Effector CD4-positive, alpha-beta T cell (primary cell): ENCODE data around the gene TMEM184C.

Experiments
- DNase-seq: peaks from one replicate; pipeline ENCODE4 v3.0.0-alpha.2; 2020

The TMEM184C gene

DNA sequence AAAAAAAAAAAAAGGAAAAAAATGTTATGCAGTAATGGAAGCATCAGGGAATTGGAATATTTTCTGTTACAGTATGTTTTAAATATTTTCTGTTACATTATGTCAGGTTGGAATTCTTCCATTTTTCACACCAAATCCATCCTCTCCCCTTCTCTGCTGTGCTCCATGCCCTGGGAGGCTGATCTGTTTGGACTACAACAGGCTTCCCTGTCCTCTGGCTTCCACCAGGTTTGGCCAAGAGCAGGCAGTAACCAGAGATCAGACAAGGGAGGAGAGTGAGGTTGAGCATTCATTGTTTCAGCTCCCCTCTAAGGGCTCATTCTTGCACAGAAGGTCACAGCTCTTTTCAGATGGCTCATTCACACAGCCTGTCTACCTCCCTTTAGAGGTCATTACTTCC, 11.7 kb upstream of the TMEM184C start:
- no peak for DNase-seq

GRCh38 chr4:147607471-147607870, 9.7 kb upstream of the TMEM184C start:
- DNase-seq: no peak

GRCh38 chr4:147610686-147611085, 6.5 kb upstream of the TMEM184C start:
- DNase-seq: no peak

DNA sequence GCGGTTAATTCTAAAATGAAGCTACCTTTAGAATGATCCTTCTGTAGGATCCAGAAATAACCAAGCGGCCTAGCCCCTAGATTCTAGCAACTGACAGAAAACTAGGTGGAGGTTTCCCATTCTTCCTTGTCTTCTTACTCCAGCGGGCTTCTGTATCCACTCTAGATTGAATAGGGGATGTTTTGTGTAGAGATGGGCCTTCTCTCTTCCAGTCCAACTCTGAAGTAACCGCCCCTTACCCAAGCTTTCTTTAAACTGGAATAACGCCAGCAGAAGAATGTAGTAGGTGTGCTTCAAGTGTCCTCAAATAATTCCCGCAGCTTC, 386 bp upstream of the TMEM184C start:
- no peak for DNase-seq

DNA sequence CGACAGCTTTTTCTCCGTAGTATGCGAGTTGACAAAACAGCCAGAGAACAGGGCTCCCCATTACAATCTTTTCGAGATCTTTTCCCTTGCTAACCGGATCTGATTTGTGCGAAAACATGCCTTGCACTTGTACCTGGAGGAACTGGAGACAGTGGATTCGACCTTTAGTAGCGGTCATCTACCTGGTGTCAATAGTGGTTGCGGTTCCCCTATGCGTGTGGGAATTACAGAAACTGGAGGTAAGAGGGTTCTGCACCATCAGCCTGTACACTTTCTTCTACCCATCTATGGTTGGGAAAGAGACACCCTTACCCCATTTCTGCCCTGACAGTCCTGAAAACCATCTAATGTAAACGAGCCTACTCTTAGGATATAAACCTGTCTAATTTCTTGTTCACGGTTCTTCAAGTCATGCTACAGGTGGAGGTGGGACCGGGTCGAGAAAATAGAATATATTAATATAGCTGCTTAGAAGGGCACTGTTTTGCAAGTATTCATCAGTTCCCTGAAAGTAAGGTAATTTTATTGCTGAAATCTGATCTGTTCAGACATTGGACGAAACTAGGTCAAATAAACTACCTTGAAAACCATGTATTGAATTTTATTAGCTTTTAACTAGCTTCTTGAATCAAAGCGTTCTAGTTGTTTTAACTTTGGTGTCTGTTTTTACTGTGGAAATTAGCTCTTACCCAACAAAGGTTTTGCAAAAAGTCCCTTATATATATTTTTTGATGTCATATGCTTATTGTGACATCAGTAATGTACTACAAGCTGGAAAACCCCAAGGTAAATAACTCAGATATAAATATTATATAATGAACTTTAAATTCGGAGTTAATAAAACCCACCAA, 869 bp downstream of the TMEM184C start:
- no peak for DNase-seq

DNA sequence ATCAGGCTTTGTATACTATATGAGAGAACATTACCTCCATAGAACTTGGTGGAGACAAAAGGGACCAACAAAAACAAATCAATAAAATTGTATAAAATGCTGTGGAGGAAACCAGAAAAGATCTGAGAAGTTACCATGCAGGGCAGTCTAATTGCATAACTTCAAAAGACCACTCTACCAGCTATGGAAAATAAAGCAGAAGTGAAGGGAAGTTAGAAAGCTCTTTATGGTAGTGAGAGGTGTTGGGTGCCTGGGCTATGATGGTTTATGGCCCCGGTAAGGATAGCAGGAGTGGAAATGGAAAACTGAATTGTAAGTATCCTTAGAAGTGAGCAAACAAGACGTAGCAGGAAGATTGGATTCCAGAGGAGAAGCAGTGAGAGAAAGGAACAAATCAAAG, 3.1 kb downstream of the TMEM184C start:
- DNase-seq: no peak

GRCh38 chr4:147625733-147626132, 8.5 kb downstream of the TMEM184C start:
- DNase-seq: no peak

- DNase-seq: no peak
These were observed 9.7 kb downstream of the TMEM184C start for GRCh38 chr4:147626903-147627302.

DNA sequence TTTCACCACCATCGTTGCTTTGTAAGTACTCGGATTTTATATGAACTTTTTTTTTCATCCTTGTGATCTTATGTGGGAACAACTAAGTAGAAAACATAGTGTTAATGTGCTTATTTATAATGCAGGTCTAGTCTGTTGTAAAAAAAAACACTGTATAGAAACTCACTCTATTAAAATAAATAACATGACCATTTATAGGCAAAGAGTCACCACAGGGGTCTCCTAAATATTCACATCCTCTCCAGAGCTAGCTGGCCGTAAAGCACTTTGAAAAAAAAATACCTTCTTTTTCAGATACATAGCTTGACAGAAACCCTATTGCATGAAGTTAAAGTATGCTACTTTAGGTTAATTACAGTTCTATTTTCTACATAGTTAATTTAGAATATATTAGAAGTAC, 11.2 kb downstream of the TMEM184C start:
- no peak for DNase-seq

DNA sequence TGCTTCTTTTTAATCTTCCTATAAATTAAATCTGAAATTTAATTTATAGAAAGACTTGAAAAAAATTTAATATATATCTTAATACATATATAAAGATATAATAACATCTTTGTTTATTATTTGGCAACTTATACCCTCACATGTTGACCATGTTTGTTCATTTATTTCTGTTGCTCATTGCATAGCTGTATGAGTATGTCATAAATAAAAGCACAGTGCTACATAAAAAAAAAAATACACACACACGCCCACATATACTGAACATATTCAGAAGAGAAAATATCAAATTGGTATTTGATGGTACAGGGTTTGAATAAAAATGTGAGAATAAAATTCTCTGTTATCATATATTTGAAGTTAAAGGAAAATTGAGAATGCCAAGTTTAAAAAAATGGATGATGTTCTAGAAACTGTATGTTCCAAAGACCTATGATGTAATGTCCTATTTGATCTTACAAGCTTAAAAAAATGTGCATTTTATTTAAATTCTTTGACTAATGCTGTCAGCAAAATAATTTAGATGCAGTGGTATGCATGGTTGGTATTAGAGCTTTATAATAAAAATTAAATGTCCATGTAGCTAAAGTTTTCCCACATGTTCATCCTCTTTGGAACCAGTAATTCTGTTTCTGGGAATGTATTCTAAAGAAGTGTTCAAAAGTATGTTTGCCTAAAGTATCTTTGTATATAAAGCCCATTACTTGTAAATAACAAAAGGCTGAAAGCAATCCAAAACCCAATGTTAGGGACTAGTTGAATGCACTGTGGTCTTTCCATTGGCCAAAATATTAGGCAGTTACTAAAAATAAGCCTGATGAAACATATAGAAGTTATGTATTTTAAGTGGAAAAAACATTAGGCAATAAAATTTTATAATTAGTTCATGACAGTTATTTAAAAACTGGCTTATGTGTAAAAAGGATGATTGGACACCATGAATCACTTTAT, 12.9 kb downstream of the TMEM184C start:
- DNase-seq: no peak

DNA sequence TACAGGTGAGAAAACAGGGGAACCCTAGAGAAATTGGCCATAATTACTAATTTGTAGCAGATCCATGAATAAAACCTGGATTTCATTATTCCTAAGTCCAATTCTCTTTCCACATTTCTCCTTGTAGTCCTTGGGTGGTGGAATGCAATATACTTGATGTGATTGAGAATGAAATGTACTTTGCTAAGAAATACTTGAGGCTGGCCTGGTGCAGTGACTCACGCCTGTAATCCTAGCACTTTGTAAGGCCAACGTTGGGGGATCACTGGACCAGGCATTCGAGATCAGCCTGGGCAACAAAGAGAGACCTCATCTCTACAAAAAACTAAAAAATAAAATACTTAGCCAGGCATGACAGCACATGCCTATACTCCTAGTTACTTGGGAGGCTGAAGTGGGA, 15.9 kb downstream of the TMEM184C start:
- DNase-seq: no peak

GRCh38 chr4:147633643-147634042, 16.4 kb downstream of the TMEM184C start:
- no peak for DNase-seq

DNA sequence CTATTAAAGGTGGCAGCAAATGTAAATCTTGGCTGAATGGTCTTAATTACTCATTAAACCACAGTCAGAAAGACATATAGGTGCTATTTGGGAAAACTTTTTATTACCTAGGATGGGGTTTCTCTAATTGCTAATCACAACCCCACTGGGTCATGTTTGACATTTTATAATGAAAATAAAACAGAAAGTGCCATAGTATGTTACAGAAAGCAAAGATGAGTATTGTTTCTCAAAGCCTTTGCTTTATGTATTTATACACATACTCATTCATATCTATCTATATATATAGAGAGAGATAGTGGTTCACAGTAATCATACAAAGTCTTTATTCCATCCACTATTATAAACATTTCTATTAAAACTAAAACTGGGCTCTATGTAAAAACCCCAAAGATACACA, 18.2 kb downstream of the TMEM184C start:
- DNase-seq: no peak

GRCh38 chr4:147638365-147638764, 21.2 kb downstream of the TMEM184C start:
- no peak for DNase-seq

GRCh38 chr4:147638942-147639341, 21.7 kb downstream of the TMEM184C start:
- no peak for DNase-seq

GRCh38 chr4:147639388-147639787, 22.2 kb downstream of the TMEM184C start:
- no peak for DNase-seq

GRCh38 chr4:147640331-147640730, 23.1 kb downstream of the TMEM184C start:
- DNase-seq: no peak

DNA sequence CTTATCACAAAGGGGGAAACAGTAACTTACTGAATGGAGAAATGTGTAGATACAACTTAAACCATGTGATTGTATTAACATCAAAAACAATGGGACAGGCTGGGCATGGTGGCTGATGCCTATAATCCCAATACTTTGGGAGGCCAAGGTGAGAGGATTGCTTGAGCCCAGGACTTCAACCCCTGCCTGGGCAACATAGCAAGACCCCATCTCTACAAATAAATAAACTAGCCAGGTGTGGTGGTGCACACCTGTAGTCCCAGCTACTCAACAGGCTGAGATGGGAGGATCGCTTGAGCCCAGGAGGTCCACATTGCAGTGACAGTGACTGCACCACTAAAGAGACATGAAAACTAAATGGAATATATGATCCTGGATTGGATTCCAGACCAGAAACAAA, 26.4 kb downstream of the TMEM184C start:
- DNase-seq: no peak

GRCh38 chr4:147644471-147644870, 27.3 kb downstream of the TMEM184C start:
- DNase-seq: no peak

DNA sequence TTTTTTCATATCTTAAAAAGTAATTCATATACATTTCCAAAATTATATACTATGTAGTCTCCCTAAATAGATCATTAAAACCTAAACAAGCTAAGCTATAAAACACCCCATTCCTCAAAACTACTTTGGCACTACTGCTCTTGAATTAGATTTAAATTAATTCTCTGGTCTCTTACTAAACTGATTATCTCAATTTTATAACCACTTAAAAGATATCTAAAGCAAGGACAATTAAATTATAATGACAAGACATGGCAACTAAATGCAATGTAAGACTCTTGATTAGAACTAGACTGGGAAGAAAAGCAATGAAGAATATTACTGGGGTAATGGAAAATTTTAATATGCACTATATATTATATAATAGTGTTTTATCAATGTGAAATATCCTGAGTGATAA, 27.9 kb downstream of the TMEM184C start:
- DNase-seq: no peak

DNA sequence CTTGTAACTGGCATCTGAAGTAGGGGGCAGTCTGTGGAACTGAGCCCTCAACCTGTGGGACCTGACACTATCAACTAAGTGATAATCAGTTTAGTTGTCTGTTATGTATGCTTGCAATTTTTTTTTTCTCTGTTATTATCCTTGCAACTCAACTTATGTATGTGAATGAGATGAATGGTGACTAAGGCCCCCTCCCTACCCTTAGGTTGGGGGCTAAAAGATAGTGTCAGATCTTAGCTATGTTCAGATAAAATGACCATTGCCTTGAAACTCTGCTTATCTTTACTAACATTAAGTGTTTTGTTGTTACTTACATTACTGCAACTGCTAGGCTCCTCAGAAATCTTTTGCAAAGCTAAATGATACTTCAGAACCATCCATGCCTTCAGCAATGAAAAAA, 31.5 kb downstream of the TMEM184C start:
- DNase-seq: no peak

GRCh38 chr4:147651563-147651962, 34.4 kb downstream of the TMEM184C start:
- DNase-seq: no peak

GRCh38 chr4:147655639-147656038, 38.4 kb downstream of the TMEM184C start:
- DNase-seq: no peak

DNA sequence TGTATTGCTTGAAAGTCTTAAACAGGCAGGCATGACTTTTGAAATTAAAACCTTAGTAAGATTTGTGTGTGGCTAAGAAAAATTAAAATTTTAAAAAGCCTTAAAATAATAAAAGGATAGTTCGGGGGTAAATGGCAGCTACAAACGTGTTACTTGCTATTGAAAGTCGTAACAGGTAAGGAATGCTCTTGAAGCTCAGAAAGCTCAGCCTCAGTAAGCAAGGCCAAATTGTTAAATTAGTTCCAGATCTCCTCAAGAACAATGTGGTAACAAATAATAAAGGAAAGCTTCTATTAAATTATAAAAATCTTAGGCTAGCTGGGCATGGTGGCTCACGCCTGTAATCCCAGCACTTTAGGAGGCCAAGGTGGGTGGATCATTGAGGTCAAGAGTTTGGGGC, 41.3 kb downstream of the TMEM184C start:
- no peak for DNase-seq
